BE2C (cell line): ENCODE results near the gene SNX12.

Experiments
- DNase-seq: peaks from one replicate; pipeline ENCODE4 v3.0.0-alpha.2; 2020
- H3K27me3 ChIP-seq: fragments of 250-450 bp; sonication (Bioruptor Pico); 2 replicates; pipeline ENCODE4 v1.5.1; 2020; ENCODE audit warnings: mild to moderate bottlenecking
- H3K36me3 ChIP-seq: fragments of 250-450 bp; sonication (Bioruptor Pico); 2 replicates; pipeline ENCODE4 v1.5.1; 2020; ENCODE audit warnings: mild to moderate bottlenecking
- H3K4me1 ChIP-seq: fragments of 250-450 bp; sonication (Bioruptor Pico); 2 replicates; pipeline ENCODE4 v1.5.1; 2020
- H3K4me3 ChIP-seq: 2 replicates; pipeline ENCODE4 v1.5.1; 2011; ENCODE audit warnings: low read depth, low read length
- H3K9me3 ChIP-seq: fragments of 250-450 bp; sonication (Bioruptor Pico); 2 replicates; pipeline ENCODE4 v1.5.1; 2020
- TF ChIP-seq, protein P1 (sequence below): IDR thresholded peaks from 2 replicates; pipeline ENCODE4 v1.5.1; 2012; ENCODE audit warnings: mild to moderate bottlenecking, low read depth, low read length

SNX12 gene

GRCh38 chrX:71102292-71102691, 34.2 kb upstream of the SNX12 start:
- no peaks in the 10 kb centered on the region for H3K36me3 ChIP-seq
- peak; percentile 27 for DNase-seq
- no peaks in the 10 kb centered on the region for H3K27me3 ChIP-seq
- no peak overlapping the region for H3K4me3 ChIP-seq
- no peaks in the 10 kb centered on the region for H3K9me3 ChIP-seq
- TF ChIP-seq, protein P1, sequence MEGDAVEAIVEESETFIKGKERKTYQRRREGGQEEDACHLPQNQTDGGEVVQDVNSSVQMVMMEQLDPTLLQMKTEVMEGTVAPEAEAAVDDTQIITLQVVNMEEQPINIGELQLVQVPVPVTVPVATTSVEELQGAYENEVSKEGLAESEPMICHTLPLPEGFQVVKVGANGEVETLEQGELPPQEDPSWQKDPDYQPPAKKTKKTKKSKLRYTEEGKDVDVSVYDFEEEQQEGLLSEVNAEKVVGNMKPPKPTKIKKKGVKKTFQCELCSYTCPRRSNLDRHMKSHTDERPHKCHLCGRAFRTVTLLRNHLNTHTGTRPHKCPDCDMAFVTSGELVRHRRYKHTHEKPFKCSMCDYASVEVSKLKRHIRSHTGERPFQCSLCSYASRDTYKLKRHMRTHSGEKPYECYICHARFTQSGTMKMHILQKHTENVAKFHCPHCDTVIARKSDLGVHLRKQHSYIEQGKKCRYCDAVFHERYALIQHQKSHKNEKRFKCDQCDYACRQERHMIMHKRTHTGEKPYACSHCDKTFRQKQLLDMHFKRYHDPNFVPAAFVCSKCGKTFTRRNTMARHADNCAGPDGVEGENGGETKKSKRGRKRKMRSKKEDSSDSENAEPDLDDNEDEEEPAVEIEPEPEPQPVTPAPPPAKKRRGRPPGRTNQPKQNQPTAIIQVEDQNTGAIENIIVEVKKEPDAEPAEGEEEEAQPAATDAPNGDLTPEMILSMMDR = no peak
- H3K4me1 ChIP-seq = peaks cover 14% of the 10 kb centered on the region

DNA sequence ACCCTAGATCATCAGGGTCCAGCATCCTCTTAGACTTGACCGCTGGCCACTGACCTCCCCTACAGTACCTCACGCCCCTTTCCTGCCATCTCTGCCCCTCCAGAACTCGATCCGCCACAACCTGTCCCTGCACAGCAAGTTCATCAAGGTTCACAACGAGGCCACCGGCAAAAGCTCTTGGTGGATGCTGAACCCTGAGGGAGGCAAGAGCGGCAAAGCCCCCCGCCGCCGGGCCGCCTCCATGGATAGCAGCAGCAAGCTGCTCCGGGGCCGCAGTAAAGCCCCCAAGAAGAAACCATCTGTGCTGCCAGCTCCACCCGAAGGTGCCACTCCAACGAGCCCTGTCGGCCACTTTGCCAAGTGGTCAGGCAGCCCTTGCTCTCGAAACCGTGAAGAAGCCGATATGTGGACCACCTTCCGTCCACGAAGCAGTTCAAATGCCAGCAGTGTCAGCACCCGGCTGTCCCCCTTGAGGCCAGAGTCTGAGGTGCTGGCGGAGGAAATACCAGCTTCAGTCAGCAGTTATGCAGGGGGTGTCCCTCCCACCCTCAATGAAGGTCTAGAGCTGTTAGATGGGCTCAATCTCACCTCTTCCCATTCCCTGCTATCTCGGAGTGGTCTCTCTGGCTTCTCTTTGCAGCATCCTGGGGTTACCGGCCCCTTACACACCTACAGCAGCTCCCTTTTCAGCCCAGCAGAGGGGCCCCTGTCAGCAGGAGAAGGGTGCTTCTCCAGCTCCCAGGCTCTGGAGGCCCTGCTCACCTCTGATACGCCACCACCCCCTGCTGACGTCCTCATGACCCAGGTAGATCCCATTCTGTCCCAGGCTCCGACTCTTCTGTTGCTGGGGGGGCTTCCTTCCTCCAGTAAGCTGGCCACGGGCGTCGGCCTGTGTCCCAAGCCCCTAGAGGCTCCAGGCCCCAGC, 32.7 kb upstream of the SNX12 start:
- Histone ChIP-seq H3K4me1 (peaks cover 13% of the 10 kb centered on the region), H3K9me3 (no peaks in the 10 kb centered on the region), H3K27me3 (no peaks in the 10 kb centered on the region), H3K36me3 (no peaks in the 10 kb centered on the region), H3K4me3 (no peak overlapping the region)
- TF ChIP-seq, protein P1 = 0 out of 2 replicates have a peak, but pooled peaks have one; percentile 3
- no peak for DNase-seq

DNA sequence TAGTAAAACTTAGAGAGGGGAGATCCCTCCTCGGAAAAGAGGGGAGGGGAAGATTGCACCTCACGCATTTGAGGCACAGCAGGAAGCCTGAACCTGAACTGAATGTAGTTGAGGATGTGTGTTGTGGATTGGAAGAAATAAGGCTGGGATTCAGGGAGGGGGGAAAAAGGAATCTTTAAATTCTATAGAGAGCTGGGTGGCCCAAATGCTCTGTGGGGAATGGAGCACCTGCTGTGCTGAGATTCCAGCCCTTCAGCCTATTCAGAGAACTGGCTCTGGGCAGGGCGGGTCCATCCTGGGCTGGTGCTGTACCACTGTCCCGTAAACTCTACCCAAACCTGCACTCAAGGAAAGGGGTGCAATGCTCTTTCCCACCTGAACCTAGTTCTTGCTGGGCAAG, 31.6 kb upstream of the SNX12 start:
- TF ChIP-seq, protein P1 = no peak
- Histone ChIP-seq H3K27me3 (no peaks in the 10 kb centered on the region), H3K9me3 (no peaks in the 10 kb centered on the region), H3K4me1 (peaks cover 13% of the 10 kb centered on the region), H3K4me3 (no peak overlapping the region), H3K36me3 (no peaks in the 10 kb centered on the region)
- no peak for DNase-seq

DNA sequence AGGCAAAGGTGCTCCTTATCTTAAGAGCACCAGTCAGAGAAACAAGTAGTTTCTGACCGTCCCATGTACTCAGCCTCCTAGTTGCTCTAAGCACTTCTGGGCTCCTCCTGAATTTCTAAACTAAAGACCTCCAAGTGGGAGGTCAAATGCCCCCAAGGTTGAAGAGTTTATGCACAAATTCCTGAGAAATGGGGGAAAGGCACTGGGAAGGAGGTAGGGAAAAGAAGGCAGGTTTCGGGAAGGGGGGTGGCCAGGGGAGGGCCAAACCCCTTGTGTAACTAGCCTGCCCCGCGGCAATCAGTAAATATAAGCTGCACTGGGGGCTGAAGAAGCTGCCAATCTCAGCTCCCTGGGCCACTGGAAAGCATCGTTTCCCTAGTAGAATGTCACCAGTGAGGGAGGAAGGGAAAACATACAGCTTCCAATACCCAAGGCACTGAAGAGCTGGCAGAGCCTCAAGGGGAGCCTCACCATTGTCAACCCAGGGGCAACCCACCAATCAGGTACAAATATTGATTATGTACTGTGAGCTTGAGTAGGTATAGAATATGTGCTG, 30.9 kb upstream of the SNX12 start:
- Histone ChIP-seq H3K27me3 (no peaks in the 10 kb centered on the region), H3K36me3 (no peaks in the 10 kb centered on the region)

GRCh38 chrX:71098302-71098701, 30.2 kb upstream of the SNX12 start:
- no peaks in the 10 kb centered on the region for H3K27me3 ChIP-seq
- no peaks in the 10 kb centered on the region for H3K36me3 ChIP-seq
- DNase-seq = peak; percentile 61
- H3K4me3 ChIP-seq = no peak overlapping the region
- TF ChIP-seq, protein P1 = peak; percentile 64
- no peaks in the 10 kb centered on the region for H3K9me3 ChIP-seq
- peaks cover 11% of the 10 kb centered on the region for H3K4me1 ChIP-seq

More for the DNA sequence above, 30.9 kb upstream of the SNX12 start:
- TF ChIP-seq, protein P1 = no peak
- Histone ChIP-seq H3K4me3 (no peak overlapping the region), H3K9me3 (no peaks in the 10 kb centered on the region), H3K4me1 (peaks cover 11% of the 10 kb centered on the region)
- DNase-seq = no peak

DNA sequence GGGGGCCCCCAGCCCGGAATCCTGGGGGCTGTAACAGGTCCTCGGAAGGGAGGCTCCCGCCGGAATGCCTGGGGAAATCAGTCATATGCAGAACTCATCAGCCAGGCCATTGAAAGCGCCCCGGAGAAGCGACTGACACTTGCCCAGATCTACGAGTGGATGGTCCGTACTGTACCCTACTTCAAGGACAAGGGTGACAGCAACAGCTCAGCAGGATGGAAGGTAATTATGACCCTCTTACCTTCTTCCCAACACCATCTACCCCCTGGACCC, 28.6 kb upstream of the SNX12 start:
- Histone ChIP-seq H3K4me1 (no peaks in the 10 kb centered on the region; the same call in 1 of the 2 replicates), H3K27me3 (no peaks in the 10 kb centered on the region), H3K36me3 (no peaks in the 10 kb centered on the region), H3K9me3 (no peaks in the 10 kb centered on the region), H3K4me3 (peak overlapping the region; percentile 74)
- no peak for DNase-seq
- TF ChIP-seq, protein P1 = no peak
